ENCODE data around the gene USP37.

USP37 gene

DNA sequence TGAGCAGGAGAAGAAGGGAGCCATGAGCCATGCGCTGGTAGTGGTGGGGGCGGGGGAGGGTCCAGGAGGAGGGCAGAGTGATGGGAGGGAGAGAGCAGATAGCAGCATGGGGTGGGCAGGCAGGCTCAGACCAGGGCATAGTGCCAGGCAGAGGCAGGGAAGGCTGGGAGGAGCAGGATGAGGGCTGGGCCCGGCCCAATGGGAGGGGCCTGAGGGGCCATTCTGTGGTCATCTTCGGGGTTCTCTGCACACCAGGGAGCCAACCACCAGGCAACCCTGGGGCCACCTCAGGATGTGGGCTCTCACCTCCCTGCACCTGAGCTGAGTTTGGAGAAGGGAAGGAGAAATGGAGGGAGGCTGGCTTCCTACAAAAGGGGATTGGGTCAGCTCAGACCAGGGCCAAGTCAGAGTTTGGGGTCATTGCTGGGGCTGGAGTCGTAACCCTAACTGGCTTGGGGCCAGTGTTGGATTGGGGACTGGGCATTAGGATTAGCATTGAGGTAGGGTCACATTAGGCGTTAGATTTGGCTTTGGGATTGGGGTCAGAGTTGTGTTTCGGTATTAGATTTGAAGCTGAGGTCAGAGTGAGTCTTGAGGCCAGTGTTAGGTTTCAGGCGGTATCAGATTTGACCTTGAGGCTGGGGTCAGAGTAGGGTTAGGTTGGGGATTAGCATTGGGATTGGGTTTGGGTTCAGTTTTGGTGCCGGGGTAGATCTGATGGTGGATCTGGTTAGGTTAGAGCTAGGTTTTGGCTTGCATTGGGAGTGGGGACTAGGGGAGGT, 138.0 kb downstream of the USP37 start:
- DNase-seq (ENCODE audit: low read depth in 2 of 2) = no peak

DNA sequence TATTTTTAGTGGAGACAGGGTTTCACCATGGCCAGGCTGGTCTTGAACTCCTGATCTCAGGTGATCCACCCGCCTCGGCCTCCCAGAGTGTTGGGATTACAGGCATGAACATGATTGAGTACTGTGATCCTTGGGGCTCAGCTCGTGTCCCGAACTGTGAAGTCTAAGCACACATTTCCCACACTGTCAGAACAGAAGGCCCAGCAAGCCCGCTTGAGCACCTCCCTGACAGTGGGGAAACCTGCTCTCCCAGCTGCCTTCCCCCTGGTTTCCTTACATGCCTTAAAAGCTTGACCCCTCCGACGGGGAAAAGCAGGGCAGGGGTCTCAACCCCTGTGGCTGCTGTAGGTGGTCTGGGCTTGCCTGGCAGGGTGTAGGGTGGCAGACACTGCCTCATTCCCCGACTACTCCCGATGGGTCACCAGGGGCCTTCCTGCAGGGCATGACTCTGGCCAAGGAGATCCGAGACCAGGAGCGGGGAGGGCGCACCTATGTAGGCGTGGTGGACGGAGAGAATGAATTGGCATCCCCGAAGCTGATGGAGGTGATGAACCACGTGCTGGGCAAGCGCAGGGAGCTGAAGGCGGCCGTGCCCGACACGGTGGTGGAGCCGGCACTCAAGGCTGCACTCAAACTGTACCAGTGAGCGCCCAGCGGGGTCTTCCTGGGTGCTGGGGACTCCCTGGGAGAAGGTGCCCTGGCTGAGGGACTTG, 139.1 kb downstream of the USP37 start:
- DNase-seq (ENCODE audit: low read depth in 2 of 2) = no peak

DNA sequence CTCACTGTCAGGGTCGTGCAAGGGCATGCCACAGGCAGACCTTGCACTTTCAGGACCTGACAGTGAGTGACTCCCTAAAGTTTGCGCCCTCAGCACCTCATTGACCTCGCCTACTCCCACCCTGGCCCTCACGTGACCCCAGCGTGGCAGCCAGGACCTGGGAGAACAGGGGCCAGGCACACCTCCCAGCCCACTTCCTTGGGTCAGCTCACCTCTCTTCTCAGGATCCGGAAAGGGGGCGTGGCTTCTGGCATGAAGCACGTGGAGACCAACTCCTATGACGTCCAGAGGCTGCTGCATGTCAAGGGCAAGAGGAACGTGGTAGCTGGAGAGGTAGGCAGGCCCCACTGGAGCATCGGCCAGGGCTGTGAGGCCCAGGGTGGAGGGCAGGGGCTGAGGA, 140.4 kb downstream of the USP37 start:
- DNase-seq (ENCODE audit: low read depth in 2 of 2) = no peak

DNA sequence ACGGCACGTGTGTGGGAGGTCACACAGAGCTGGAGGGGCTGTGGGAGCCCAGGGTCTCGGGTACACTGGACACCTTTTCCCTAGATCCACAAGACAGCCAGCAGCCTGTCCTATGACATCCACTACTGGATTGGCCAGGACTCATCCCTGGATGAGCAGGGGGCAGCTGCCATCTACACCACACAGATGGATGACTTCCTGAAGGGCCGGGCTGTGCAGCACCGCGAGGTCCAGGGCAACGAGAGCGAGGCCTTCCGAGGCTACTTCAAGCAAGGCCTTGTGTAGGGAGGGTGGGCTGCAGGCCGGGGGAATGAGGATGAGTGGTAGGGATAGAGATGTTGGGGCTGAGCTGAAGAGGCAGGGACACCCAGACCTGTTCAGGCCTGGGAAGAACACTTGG, 142.6 kb downstream of the USP37 start:
- no peak for DNase-seq (ENCODE audit: low read depth in 2 of 2)

DNA sequence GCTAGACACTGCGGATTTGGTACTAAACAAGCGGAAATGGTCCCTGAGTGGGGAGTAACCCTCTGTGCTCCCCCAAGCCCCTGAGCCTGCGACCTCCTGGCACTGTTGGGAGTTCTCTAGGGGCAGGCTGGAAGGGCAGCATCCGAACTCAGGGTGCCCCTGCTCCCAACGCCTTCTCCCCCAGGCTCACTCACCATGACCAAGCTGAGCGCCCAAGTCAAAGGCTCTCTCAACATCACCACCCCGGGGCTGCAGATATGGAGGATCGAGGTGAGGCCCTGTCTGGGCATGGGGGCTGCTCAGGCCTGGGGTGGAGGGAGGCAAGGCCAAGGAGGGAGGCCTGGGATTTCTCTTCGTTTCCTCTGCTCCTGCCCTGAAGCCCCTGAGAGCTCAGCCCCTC, 144.6 kb downstream of the USP37 start:
- no peak for DNase-seq (ENCODE audit: low read depth in 2 of 2)

DNA sequence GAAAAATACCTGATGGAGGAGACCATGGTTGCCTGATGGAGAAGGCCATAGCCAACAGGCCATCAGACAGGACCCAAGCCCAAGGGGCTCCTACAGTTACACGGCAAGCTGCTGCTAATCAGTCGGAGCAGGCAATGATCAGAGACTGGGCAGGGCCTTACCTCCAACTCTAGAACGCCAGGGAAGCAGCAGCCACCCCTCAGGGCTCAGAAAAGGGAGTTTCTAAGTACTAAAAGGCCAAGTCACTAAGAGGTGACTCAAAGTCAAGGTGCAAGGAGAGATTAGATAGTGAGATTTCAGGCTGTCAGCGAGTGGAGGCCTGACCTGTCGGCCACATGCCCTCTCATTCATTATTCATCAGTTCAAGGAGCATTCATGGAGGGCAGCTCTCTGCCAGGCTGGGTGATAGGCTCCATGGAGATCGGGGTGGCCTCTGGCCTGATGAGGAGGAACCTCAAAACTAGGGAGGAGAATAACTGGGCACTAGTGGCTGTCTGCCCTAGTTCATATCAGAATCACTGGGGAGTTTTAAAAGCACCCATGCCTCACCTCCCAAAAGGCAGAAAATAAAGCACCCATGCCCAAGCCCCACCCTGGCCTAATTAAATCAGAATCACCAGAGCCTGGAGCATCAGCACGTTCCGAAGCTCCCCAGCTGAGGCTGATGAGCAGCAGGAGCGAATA, 145.6 kb downstream of the USP37 start:
- no peak for DNase-seq (ENCODE audit: low read depth in 2 of 2)

DNA sequence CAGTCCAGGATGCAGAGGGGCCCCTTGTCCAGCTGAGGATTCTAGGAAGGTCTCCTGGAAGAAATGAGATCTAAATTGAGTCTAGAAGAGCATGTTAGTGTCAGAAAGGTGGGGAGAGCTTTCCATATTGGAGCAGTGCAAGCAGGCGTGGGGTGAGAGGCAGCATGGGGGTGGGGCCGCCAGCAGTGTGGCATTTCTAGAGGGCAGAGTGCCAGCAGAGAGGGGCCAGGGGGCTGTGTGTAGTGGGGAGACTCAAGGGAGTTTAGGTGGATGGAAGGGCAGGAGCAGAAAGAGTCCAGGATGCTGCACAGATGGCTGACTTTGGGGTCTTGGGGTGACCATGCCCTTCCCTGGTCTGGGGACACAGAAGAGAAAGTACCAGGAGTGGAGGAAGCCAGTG, 147.1 kb downstream of the USP37 start:
- DNase-seq (ENCODE audit: low read depth in 2 of 2) = no peak

DNA sequence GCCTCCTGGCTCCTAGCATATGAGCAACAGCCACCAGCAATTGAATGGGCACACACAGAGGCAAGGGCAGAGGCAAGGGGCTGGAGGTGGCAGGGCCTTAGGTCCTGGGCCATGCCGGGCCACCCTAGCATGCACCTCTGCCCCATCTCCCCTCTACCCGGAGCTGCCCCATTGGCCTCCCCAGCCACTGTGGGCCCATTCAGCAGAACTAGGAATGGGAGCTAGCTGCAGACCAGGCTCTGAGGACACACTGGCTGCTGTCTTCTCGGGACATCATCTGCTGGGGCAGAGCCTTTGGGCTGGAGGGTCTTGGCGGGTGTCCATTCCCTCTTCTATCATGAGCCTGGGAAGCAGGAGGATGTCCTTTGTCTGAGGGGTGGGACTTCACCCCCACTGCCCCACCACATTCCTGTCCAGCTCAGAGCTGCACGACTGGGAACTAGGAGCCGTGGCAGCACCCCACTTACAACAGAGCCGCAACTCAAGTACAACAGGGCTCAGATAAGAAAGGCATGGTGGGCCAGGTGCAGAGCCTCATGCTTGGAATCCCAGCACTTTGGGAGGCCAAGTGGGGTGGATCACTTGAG, 148.4 kb downstream of the USP37 start:
- DNase-seq (ENCODE audit: low read depth in 2 of 2) = no peak

DNA sequence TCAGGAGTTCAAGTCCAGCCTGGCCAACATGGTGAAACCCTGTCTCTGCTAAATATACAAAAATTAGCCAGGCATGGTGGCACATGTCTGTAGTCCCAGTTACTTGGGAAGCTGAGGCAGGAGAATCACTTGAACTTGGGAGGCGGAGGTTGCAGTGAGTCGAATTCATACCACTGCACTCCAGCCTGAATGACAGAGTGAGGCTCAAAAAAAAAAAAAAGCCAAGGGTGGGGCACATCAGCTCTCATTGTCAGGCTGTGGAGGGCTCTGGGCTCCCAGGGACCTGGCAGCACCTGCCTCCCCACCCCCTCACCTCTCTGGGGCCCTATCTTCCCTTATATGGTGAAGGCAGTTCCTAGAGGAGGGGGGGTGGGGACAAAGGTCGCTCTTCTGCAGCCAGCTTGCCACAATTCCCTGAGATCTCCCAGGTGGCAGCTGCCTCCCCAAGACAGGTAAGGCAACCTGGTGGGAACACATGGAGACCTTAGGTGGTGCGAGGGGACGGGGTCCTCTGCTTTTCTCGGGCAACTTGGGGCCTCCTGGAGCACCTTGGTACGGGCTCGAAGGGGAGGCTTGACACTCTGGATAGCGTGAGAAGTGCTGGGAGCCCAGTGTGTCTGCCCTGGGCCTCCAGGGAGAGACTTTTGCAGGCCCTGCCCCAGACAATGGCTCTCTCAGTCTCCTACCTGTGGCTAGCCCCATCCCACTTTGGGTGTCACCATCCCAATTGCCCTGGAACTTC, 149.3 kb downstream of the USP37 start, which contains the start of gene VIL1:
Gene VIL1, plus strand, starts transcription at position 407 of the 742 bp plus-strand sequence. CDS start 4,656 bp downstream, outside the sequence.
- no peak for DNase-seq (ENCODE audit: low read depth in 2 of 2)

DNA sequence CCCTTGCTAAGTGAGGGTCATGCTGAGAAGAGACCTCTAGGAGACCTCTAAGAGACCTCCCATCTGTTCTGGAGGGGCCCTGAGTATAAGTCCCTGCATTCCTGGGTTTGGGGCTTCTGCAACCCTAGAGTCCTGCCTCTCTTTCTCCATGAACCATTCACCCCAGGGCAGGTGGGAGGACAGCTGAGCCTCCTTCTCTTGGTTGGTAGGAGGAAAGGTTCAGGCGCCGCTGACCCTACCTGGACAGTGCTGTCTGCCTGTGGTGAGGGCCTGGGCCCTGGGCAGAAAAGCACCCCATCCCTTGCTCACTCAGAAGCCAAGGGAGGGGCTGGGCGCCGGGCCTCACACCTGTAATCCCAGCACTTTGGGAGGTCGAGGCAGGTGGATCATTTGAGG, 149.8 kb downstream of the USP37 start:
- DNase-seq (ENCODE audit: low read depth in 2 of 2) = no peak

DNA sequence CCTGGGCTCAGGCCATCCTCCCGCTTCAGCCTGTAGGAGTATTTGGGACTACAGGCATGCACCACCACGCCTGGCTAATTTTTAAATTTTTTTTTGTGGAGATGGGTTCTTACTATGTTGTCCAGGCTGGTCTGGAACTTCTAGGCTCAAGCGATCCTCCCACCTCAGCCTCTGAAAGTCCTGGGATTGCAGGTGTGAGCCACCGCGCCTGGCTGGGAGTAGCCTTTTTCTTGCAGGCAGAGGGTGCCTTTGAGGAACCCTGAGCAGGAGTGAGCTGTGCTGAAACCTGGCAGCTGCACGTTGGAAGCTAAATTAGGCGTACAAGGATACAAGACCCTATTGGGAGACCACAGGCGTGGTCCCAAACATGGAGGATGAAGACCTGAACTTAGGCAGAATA, 160.4 kb downstream of the USP37 start:
- DNase-seq (ENCODE audit: low read depth in 2 of 2) = no peak

DNA sequence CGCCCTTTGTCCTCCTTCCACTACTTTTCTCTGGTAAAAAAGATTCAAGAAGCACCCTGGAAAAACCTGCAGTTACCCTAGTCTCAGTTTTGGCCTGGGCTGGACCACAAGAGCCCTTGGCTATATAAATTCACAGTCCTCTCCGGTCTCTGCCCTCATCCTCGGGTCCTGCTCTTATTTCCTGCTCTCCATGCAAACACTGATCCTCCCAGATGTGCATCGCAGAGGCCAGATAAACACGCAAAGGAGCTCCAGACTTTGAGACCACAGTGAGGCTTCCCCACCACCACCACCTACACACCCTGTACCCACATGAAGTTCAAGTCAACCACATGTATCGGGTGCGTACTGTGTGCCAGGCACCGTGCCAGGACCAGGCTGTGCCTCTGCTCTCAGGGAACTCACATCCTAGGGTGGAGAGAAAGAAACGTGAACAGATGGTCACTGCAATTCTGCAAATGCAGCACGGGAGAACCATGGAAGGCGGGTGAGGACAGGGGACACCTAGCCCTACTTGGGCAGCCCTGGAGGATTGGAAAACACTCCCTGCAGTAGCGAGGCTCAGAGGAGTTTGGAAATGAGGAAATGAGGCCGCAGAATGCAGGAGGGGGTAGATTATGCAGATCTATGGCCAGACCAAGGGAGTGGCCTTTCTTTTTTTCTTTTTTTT, 161.1 kb downstream of the USP37 start:
- peak in 1 of 2 experiments; percentile 8 for DNase-seq (ENCODE audit: low read depth in 2 of 2)

DNA sequence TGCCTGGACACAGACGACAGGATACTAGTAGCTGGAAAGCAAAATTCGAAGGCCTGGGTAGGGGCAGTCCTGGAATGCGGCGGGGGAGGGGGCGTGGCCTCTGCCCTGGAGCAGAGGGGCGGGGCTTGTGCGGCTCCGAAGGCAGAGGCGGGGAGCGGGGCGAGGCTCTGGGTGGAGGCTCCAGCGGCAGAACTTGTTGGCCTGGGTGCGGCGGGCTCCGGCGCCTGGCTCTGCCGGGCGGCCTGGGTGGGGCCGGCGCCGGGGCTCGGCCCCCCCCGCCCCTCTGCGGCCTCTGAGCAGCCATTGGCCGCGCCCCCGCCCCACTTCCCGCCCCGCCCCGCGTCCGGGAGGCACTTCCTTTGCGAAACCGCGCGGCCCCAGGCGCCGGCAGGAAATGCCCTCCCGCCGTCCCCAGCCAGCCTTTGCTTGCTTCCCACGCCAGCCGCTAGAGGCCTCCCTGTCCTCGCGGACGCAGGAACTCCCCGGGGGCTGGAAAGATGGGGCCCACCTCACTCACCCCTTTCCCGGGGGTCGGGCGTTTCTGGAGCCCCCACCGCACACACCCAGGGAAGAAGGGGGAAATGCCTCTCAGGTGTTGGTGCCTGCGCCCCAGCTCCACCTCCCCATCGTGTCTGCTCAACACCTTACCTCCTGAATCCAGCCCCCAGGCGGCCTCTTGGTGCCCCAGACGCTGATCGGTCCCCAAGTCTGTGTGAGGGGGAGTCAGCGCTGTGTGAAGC, 161.8 kb downstream of the USP37 start:
- DNase-seq (ENCODE audit: low read depth in 2 of 2) = peak; percentile 85 to 88

DNA sequence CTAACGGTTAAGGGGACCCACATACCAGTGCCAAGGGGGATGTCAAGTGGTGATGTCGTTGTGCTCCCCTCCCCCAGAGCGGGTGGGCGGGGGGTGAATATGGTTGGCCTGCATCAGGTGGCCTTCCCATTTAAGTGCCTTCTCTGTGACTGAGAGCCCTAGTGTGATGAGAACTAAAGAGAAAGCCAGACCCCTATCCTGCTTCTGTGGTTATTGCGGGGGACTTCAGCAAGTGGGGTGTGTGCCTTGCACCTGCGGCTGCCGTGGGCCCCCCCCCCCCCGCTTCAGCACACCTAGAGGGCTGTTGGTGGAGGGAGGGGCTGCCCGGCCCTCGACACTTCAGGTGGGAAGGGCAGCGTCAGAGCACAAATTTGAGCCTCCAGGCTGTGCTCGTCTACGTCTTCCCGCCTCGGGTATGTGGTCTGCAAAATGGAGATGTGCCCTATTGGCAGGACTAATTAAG, 162.4 kb downstream of the USP37 start:
- no peak for DNase-seq (ENCODE audit: low read depth in 2 of 2)

DNA sequence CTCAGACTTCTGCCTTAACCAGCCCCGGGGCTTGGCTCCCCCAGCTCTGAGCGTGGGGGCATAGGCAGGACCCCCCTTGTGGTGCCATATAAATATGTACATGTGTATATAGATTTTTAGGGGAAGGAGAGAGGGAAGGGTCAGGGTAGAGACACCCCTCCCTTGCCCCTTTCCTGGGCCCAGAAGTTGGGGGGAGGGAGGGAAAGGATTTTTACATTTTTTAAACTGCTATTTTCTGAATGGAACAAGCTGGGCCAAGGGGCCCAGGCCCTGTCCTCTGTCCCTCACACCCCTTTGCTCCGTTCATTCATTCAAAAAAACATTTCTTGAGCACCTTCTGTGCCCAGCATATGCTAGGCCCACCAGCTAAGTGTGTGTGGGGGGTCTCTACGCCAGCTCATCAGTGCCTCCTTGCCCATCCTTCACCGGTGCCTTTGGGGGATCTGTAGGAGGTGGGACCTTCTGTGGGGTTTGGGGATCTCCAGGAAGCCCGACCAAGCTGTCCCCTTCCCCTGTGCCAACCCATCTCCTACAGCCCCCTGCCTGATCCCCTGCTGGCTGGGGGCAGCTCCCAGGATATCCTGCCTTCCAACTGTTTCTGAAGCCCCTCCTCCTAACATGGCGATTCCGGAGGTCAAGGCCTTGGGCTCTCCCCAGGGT, 162.9 kb downstream of the USP37 start:
- no peak for DNase-seq (ENCODE audit: low read depth in 2 of 2)

DNA sequence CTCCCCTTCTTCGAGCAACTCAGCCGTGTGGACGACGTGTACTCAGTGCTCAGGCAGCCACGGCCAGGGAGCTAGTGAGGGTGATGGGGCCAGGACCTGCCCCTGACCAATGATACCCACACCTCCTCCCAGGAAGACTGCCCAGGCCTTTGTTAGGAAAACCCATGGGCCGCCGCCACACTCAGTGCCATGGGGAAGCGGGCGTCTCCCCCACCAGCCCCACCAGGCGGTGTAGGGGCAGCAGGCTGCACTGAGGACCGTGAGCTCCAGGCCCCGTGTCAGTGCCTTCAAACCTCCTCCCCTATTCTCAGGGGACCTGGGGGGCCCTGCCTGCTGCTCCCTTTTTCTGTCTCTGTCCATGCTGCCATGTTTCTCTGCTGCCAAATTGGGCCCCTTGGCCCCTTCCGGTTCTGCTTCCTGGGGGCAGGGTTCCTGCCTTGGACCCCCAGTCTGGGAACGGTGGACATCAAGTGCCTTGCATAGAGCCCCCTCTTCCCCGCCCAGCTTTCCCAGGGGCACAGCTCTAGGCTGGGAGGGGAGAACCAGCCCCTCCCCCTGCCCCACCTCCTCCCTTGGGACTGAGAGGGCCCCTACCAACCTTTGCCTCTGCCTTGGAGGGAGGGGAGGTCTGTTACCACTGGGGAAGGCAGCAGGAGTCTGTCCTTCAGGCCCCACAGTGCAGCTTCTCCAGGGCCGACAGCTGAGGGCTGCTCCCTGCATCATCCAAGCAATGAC, 163.6 kb downstream of the USP37 start:
- no peak for DNase-seq (ENCODE audit: low read depth in 2 of 2)

DNA sequence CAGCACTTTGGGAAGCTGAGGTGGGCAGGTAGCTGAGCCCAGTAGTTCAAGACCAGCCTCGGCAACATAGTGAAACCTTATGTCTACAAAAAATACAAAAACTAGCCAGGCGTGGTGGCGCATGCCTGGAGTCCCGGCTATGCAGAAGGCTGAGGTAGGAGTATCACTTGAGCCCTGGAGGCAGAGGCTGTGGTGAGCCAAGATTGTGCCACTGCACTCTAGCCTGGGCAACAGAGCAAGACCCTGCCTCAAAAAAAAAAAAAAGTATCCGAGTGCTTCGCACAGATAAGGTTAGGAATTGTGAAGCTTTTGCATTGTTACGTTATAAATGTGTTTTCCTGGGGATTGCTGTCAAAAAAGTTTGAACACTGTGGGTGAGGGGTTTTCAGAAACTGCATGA, 164.3 kb downstream of the USP37 start:
- DNase-seq (ENCODE audit: low read depth in 2 of 2) = no peak

DNA sequence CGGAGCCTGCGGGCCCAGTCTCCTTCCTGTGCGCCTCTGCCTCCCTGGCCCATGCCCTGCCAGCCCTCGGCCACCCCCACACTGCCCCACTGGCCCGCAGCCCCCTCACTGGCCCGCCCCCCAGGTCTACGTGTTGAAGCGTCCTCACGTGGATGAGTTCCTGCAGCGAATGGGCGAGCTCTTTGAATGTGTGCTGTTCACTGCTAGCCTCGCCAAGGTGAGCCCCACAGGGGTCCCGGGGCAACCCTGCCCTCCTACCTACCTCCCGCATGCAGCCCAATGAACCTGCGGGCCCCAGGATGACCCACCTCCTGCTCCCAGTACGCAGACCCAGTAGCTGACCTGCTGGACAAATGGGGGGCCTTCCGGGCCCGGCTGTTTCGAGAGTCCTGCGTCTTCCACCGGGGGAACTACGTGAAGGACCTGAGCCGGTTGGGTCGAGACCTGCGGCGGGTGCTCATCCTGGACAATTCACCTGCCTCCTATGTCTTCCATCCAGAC, 165.2 kb downstream of the USP37 start:
- DNase-seq (ENCODE audit: low read depth in 2 of 2) = no peak

DNA sequence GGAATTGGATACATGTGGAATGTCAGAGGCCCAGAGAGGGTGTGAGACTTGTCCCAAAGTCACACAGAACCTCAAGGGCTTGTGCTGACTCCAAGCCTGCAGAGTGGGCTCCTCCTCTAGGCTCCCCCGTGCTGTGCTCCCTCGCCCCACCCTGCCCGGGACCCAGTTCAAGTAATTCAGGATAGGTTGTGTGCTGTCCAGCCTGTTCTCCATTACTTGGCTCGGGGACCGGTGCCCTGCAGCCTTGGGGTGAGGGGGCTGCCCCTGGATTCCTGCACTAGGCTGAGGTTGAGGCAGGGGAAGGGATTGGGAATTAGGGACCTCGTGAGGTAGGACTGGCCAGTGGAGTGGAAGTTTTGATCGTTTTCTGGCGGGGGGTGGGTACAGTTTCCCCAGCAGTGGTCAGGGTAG, 165.7 kb downstream of the USP37 start:
- DNase-seq (ENCODE audit: low read depth in 2 of 2) = no peak

All from fibroblast of skin of left quadriceps (primary cell).